Activated CD4-positive, alpha-beta T cell treated with anti-CD3 and anti-CD28 coated beads, Interleukin-2, amount 50 U/mL, for 4 hours (primary cell): Measurements from ENCODE around the gene GOLM1.
"Not testable (repeated sequence)": the region's sequence is repeated elsewhere in the genome, so short reads cannot be mapped to it uniquely, and the experiment has no call there.

Experiments used
- DNase-seq, 2 experiments: peaks; one replicate each; pipeline ENCODE4 v3.0.0-alpha.2; 2020

GOLM1 gene

GRCh38 chr9:86079865-86080469, 19.4 kb downstream of the GOLM1 start:
- DNase-seq, result no peak

DNA sequence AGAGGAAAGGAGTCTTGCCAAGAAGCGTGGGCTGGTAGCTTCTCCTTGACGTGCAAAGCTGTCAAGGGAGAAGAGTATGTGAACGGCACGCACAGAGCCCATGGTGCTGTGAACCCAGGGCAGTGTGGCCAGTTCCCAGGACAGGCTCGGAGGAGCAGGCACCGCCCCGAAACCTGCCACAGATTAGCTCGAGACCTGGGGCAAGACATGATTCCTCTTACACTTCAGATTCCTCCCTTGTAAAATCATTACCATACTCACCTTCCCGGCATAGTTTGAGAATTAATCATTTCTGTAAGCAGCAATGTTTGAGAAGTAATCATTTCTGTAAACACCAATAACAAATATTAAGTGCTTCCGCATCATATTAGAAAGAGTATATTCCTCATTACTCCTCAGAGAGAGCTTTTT, 19.9 kb downstream of the GOLM1 start:
- DNase-seq, result no peak

DNA sequence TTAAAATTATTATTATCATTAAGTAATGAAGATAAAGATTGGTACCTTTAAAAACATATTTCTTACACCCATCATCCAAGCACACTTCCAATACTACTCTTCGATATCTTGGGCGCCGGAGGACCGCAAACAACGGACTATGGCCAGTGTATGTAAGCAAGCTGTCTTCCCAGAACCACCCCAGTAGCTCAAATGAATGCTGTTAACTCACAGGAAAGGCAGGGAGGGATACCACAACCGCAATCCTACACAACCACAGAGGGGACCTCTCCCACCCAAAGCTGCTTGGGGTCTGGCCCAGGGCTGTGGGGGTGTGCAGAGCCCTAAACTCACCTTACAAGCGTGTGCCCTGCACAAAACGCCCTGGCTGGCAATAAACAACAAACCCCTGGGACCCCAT, 20.6 kb downstream of the GOLM1 start:
- no peak for DNase-seq

DNA sequence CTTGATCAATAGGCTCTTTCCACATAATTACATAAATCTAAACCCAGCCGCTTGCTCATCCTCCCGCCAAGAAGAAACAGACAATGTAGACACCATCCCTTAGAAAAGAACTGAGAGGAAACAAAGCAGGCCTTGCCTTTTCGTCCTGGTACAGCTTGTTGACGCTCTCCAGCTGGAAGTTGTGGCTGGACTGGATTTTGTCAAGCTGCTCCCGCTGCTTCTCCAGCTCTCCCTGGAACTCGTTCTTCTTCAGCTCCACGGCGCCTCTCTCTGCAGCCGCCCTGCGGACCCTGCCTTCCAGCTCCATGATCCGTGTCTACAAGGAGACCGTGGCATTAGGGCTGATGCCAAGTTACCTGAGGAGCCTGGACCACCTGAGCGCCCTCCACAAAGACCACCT, 22.1 kb downstream of the GOLM1 start:
- no peak for DNase-seq

DNA sequence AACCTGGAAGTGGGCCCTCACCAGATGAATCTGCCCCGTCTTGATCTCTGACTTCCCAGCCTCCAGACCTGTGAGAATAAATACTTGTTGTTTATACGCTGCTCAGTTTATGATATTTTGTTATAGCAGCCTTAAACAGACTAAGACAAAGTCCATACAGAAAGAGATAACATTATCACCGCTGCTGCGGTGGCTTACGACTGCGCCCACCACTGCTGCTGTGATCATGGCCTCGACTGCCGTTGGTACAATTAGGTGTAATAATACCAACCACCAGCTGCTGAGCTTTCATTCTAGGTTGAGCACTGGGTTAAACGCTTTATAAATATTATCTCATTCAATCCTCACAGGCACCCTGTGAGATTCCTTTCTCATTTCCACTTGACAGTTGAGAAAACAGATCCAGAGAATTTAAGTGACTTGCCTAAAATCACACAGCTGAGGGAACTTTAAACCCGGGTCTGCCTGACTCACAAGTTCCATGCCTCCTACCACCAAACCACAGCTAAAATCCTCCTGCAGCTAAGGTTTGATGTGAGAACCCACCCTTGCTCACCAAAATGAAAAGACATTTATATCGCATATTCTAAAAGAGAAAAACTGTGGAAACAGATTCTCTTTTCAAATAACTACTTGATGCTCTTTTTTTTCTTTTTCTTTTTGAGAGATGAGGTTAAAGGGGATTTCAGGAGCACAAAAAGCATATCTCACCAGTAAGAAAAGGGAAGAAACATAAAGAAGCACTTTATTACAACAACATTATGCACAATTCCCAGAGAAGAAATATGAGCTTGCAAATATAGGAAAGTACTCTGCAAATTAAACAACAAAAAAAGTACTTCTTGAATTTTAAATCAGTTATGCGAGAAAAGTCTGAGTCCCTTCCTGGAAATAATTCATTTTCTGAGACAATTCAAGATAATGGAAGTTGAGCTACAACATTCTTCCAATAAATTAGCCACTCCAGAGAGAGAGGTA, 23.9 kb downstream of the GOLM1 start:
- no peak for DNase-seq

DNA sequence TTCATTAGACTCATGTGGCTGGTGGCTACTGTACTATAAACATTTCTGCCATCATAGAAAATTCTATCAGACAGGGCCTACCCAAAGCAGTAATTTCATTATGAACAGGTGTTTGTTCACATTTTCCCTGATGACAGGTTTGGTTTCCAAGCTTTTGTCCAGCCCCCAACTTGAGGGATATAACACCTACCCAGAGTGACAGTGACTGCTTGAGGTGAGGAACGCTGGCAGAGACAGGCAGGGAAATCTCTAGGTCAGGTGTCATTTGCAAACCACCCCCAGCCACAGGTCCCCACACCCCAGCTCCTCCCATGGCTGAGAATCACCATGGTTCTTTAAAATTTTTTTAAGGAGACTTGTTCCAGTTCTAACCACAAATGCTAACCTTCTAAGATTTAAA, 25.5 kb downstream of the GOLM1 start:
- DNase-seq, result no peak

DNA sequence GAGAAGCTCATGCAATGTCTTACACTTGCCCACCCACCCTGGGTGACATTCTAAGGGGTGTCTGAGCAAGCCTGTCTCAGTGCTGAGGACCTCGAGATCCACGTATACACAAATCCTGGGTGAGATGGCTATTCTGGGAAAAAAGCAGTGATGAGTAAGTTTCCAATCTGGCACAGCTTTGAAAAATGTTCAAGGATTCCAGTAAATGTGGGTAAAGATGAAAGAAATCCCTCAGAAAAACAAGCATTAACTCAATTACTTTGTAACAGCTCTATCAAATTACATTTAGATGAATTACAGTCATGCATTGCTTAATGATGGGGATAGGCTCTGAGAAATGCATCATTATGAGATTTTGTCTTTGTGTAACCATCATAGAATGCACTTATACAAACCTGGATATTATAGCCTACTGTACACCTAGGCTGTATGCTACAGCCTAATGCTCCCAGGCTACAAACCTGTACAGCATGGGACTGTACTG, 26.9 kb downstream of the GOLM1 start:
- no peak for DNase-seq

- DNase-seq, result no peak
These were observed 30.0 kb downstream of the GOLM1 start for GRCh38 chr9:86069206-86069869.

GRCh38 chr9:86064220-86064619, 35.1 kb downstream of the GOLM1 start:
- no peak for DNase-seq

GRCh38 chr9:86062845-86063693, 36.3 kb downstream of the GOLM1 start:
- no peak for DNase-seq

GRCh38 chr9:86061972-86062739, 37.2 kb downstream of the GOLM1 start:
- no peak for DNase-seq

DNA sequence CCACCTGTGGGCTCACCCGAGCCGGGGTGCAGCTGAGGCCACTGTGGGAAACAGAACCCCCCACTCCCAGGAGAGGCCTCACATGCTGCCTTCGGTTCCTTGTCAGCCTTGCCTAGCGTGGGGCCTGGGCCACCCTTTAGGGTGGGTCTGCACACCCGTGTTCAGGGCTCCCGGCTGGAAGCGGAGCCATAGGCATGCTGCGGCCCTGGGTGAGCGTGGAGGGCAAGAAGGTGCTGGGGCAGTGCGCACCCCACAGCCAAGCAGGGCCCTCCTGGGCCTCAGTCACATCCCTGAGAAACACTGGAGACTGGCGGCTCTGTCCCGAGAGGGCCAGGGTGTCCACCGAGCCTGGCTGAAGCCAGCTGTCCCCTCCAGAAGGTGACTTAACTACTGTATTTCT, 41.9 kb downstream of the GOLM1 start:
- DNase-seq, result no peak

GRCh38 chr9:86054695-86055094, 44.7 kb downstream of the GOLM1 start:
- no peak for DNase-seq

DNA sequence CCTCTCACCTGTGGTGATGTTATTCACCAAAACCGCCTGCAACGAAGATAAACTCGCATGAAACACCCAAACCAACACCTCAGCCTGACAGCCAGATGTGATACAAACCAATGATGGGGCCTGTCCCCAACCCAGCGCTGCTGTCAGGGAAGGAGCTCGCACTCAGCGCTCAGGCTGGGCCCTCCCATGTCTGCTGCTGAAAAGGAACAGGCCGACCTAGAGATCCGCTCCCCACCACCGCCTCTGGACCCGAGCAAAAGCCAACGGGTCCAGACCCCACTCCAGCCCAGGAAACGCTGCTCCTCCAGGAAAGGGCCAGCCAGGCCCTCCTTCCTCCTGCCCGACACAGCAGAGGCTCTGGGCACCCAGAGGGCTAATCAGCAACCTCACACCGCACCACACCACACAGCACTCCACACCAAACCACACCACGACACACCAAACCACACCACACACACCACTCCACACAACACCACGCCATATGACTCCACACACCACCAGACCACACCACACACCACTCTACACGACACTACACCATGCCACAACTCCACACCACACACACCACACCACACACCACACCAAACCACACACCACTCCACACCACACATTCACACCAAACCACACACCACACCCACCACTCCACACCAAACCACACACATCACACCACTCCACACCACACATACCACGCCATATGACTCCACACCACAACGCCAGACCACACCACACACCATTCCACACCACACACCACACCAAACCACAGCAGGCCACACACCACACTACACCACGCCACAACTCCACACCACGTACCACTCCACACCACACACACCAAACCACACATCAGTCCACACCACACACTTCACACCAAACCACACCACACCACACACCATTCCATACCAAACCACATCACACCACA, 46.5 kb downstream of the GOLM1 start:
- no peak for DNase-seq

GRCh38 chr9:86048018-86048742, 51.2 kb downstream of the GOLM1 start:
- not testable (repeated sequence) for DNase-seq

DNA sequence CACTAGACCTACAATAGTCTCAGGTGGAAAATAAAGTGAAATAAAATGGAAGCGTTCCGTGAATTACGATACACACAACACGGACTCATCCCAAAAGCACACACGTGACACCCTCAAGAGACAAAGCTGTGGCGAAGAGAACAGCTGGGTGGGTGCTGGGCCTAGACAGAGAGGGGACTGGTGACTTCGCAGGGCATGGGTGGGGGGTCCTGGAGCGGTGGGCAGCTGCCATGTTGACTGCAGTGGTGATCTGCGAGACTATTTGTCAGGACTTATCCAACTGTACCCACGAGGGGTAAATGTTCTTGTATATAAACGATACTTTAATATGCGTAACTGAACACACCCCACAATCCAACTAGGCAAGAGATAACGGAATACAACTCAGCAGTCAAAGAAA, 52.0 kb downstream of the GOLM1 start:
- no peak for DNase-seq

- DNase-seq, result no peak
These were observed 52.4 kb downstream of the GOLM1 start for GRCh38 chr9:86046930-86047341.

DNA sequence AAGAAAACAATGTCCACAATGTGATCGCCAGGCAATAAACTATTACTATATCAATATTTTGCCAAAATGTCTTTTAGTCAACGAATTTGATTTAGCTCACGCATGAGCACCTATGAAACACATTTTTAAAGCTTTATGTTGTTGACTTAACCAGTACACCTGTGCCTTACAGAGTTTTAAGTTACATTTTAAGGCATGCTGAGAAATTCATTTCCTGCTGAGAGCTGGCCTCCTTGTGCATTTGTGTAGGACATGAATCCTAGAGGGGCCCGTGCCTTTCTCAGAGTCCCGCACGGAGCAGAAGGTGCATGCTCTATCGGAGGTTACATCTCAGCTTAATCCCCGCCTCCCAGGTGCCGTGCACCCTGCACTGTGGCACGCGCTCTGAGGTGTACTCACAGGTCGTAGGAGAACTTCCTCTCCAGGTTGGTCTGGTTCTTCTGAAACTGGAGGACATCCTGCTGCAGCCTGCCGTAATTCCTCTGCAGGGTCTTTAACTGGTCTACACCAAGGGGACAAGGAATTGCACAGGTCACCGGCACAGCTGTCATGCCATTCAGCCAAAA, 53.2 kb downstream of the GOLM1 start:
- no peak for DNase-seq

- DNase-seq, result no peak
These were observed 53.7 kb downstream of the GOLM1 start for GRCh38 chr9:86045654-86046053.

GRCh38 chr9:86043999-86044398, 55.4 kb downstream of the GOLM1 start:
- no peak for DNase-seq
